ENCODE measurements around the gene ZIK1. TPM values are rescaled to one million over a fixed set of nuclear protein-coding genes. Genes with fewer than 3 reads are reported as not detected.
A peak's percentile ranks its signal among the peaks of the same experiment; 100 is the strongest.

Gene ZIK1
- polyA plus RNA-seq, 1 donor = 8.7 TPM

DNA sequence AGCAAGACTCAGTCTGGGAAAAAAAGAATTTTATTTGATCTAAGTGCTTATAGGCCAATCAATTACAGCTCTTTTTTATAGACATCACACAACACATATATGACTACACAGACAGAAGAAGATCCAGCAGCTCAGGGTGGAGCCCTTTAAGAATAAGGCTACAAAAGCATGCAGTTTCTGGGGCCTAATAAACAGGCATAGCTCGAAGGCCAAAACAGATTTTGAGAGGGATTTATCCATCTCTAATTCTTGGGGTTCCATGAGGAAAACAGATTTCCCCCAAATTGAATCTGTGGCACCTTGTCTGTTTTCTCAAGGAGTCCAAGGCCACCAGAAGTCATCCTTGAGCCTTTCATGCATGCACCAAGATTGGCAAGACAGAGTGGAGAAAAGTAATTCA, 20.4 kb upstream of the ZIK1 start:
- H3K4me1 ChIP-seq (ENCODE audit: control insufficient read depth, insufficient read depth, low read length) = peaks cover 3% of the 10 kb centered on the region
- peaks cover 15% of the 10 kb centered on the region for H3K9me3 ChIP-seq (ENCODE audit: control insufficient read depth, low read depth, low read length)
- H3K4me3 ChIP-seq (ENCODE audit: low read length) = no peak overlapping the region
- DNase-seq = no peak
- H3K27me3 ChIP-seq (ENCODE audit: control insufficient read depth, insufficient read depth, low read length) = no peaks in the 10 kb centered on the region
- no peak overlapping the region for H3K27ac ChIP-seq (ENCODE audit: low read length)
- no peaks in the 10 kb centered on the region for H3K36me3 ChIP-seq (ENCODE audit: control insufficient read depth, insufficient read depth, low read length)
- no CpG with 5 or more reads among the region's 1 CpG for WGBS (ENCODE audit: insufficient coverage, low lambda C conversion rate)

- Histone ChIP-seq H3K27me3 (ENCODE audit: control insufficient read depth, insufficient read depth, low read length) (no peaks in the 10 kb centered on the region), H3K27ac (ENCODE audit: low read length) (no peak overlapping the region), H3K9me3 (ENCODE audit: control insufficient read depth, low read depth, low read length) (peaks cover 24% of the 10 kb centered on the region), H3K4me1 (ENCODE audit: control insufficient read depth, insufficient read depth, low read length) (no peaks in the 10 kb centered on the region), H3K36me3 (ENCODE audit: control insufficient read depth, insufficient read depth, low read length) (peaks cover under 1% of the 10 kb centered on the region), H3K4me3 (ENCODE audit: low read length) (no peak overlapping the region)
- no peak for DNase-seq
- WGBS (ENCODE audit: insufficient coverage, low lambda C conversion rate) = no CpG with 5 or more reads among the region's 7 CpGs
Measured at GRCh38 chr19:57566396-57567265, 17.3 kb upstream of the ZIK1 start.

DNA sequence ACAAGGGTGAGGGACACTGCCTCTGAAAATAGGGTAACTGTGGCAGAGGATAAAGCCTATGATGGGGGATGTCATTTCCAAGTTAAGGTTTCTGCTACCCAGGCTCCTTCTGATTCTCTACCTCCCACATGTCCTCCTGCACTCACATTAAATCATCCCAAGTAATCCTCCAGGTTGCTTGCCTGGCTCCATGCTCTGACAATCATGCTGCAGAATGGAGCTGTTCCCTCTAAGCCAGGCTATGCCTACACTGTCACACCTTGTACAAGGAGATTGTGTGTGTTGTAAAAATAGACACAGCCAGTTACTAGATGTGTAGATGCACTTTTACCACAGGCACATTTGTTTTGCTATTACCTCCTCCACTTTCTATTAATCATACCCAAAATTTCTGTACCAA, 13.2 kb upstream of the ZIK1 start:
- Histone ChIP-seq H3K4me3 (ENCODE audit: low read length) (no peak overlapping the region), H3K27ac (ENCODE audit: low read length) (no peak overlapping the region), H3K27me3 (ENCODE audit: control insufficient read depth, insufficient read depth, low read length) (no peaks in the 10 kb centered on the region), H3K36me3 (ENCODE audit: control insufficient read depth, insufficient read depth, low read length) (peaks cover 41% of the 10 kb centered on the region), H3K9me3 (ENCODE audit: control insufficient read depth, low read depth, low read length) (peaks cover 42% of the 10 kb centered on the region), H3K4me1 (ENCODE audit: control insufficient read depth, insufficient read depth, low read length) (no peaks in the 10 kb centered on the region)
- no peak for DNase-seq

DNA sequence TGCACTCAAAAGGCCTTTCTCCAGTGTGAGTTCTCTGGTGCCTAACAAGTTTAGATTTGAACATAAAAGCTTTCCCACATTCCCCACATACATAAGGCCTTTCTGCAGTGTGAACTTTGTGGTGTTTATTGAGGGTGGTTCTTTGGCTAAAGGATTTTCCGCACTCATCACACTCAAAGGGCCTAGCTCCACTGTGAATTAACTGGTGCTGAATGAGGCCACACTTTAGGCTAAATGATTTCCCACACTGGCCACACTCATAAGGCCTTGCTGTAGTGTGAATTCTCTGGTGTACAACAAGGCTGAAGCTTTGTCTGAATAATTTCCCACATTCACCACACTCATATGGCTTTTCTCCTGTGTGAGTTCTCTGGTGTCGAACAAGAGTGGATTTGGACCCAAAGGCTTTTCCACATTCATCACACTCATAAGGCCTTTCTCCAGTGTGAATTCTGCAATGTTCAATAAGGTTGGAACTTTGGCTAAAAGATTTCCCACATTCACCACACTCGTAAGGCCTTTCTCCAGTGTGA, 11.5 kb upstream of the ZIK1 start:
- H3K36me3 ChIP-seq (ENCODE audit: control insufficient read depth, insufficient read depth, low read length) = peaks cover 54% of the 10 kb centered on the region

DNA sequence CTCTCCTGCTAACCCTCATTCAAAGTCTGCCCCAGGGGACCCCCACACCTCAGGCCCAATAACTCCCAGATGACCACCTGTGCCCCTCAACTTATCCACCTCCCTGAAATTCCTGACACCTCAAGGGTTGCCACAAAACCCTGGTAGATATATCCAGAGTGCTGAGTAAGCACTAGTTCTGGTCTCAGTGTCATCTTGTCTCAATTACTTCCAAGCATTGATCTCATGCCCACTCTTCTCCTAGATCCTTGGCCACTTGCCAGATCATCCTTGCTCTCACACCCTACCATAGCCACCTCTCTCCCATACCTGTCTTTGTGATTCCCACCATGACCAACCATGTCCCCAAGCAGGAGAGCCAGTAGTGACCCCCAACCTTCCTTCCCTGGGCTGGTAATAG, 7.3 kb upstream of the ZIK1 start:
- H3K9me3 ChIP-seq (ENCODE audit: control insufficient read depth, low read depth, low read length) = peaks cover 37% of the 10 kb centered on the region
- peaks cover 6% of the 10 kb centered on the region for H3K4me1 ChIP-seq (ENCODE audit: control insufficient read depth, insufficient read depth, low read length)
- H3K27me3 ChIP-seq (ENCODE audit: control insufficient read depth, insufficient read depth, low read length) = no peaks in the 10 kb centered on the region
- H3K36me3 ChIP-seq (ENCODE audit: control insufficient read depth, insufficient read depth, low read length) = peaks cover 53% of the 10 kb centered on the region
- no peak for DNase-seq
- no peak overlapping the region for H3K4me3 ChIP-seq (ENCODE audit: low read length)
- no peak overlapping the region for H3K27ac ChIP-seq (ENCODE audit: low read length)

More for the DNA sequence above, 11.5 kb upstream of the ZIK1 start:
- peaks cover 45% of the 10 kb centered on the region for H3K9me3 ChIP-seq (ENCODE audit: control insufficient read depth, low read depth, low read length)
- no peaks in the 10 kb centered on the region for H3K4me1 ChIP-seq (ENCODE audit: control insufficient read depth, insufficient read depth, low read length)
- WGBS (ENCODE audit: insufficient coverage, low lambda C conversion rate) = no CpG with 5 or more reads among the region's 3 CpGs
- no peak overlapping the region for H3K4me3 ChIP-seq (ENCODE audit: low read length)
- H3K27ac ChIP-seq (ENCODE audit: low read length) = no peak overlapping the region
- no peak for DNase-seq
- no peaks in the 10 kb centered on the region for H3K27me3 ChIP-seq (ENCODE audit: control insufficient read depth, insufficient read depth, low read length)

GRCh38 chr19:57578487-57579205, 5.3 kb upstream of the ZIK1 start, which contains the start of gene ZNF416:
Gene ZNF416, minus strand, starts transcription at chr19:57578911. Its CDS starts 207 bp downstream, at chr19:57578704.
- peaks cover 34% of the 10 kb centered on the region for H3K36me3 ChIP-seq (ENCODE audit: control insufficient read depth, insufficient read depth, low read length)
- peaks cover 2% of the 10 kb centered on the region for H3K27me3 ChIP-seq (ENCODE audit: control insufficient read depth, insufficient read depth, low read length)
- DNase-seq = peak; percentile 99
- H3K27ac ChIP-seq (ENCODE audit: low read length) = peak within 1 kb of the TSS; percentile 47
- peaks cover 49% of the 10 kb centered on the region for H3K9me3 ChIP-seq (ENCODE audit: control insufficient read depth, low read depth, low read length)
- H3K4me1 ChIP-seq (ENCODE audit: control insufficient read depth, insufficient read depth, low read length) = peaks cover 13% of the 10 kb centered on the region
- H3K4me3 ChIP-seq (ENCODE audit: low read length) = peak within 1 kb of the TSS; percentile 86
- no CpG with 5 or more reads among the region's 62 CpGs for WGBS (ENCODE audit: insufficient coverage, low lambda C conversion rate)

DNA sequence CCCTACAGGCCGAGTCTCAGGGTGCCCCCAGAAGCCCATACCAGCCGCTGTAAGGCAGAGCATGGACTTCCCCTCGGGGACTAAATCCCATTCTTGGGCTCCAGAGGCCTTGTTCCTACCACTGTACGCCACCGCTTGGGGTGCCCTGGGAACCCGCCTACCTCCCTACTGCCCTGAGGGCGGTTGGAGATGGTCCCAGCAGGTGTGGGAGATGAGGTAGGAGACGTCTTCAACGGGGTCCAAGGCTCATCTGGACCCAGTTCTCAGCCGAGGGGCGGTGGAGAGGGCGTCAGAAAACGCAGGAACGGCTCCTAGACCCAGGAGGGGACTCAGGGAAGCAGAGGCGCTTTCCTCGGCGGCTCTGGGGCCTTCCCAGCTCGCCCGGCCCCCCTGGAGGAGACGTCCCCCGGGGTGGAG, 833 bp upstream of the ZIK1 start:
- no peak overlapping the region for H3K27ac ChIP-seq (ENCODE audit: low read length)
- no peak for DNase-seq
- peaks cover 2% of the 10 kb centered on the region for H3K27me3 ChIP-seq (ENCODE audit: control insufficient read depth, insufficient read depth, low read length)
- H3K36me3 ChIP-seq (ENCODE audit: control insufficient read depth, insufficient read depth, low read length) = peaks cover 14% of the 10 kb centered on the region
- peak overlapping the region; percentile 76 for H3K4me3 ChIP-seq (ENCODE audit: low read length)
- peaks cover 31% of the 10 kb centered on the region for H3K9me3 ChIP-seq (ENCODE audit: control insufficient read depth, low read depth, low read length)
- no CpG with 5 or more reads among the region's 21 CpGs for whole genome bisulfite sequencing (ENCODE audit: insufficient coverage, low lambda C conversion rate)
- H3K4me1 ChIP-seq (ENCODE audit: control insufficient read depth, insufficient read depth, low read length) = peaks cover 13% of the 10 kb centered on the region

DNA sequence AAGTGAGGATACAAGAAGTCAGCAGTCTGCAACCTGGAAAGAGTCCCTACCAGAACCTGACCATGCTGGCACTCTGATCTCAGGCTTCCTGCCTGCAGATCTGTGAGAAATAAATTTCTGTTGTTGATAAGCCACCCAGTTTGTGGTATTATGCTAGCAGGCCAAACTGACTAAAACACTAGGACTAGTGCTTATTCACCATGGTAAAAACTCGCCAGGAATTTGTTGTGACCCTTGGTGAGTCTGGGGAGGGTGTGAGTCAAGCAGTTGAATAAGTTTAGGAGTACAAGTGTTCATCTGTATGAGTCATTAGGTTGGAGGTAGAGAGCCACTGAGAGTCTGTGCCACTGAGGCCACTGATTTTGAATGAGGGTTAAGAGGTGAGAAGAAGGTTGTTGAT, 3.6 kb downstream of the ZIK1 start:
- Histone ChIP-seq H3K9me3 (ENCODE audit: control insufficient read depth, low read depth, low read length) (peaks cover 49% of the 10 kb centered on the region), H3K4me1 (ENCODE audit: control insufficient read depth, insufficient read depth, low read length) (peaks cover 7% of the 10 kb centered on the region), H3K27me3 (ENCODE audit: control insufficient read depth, insufficient read depth, low read length) (no peaks in the 10 kb centered on the region), H3K36me3 (ENCODE audit: control insufficient read depth, insufficient read depth, low read length) (peaks cover 51% of the 10 kb centered on the region), H3K4me3 (ENCODE audit: low read length) (no peak overlapping the region), H3K27ac (ENCODE audit: low read length) (no peak overlapping the region)
- no peak for DNase-seq
- WGBS (ENCODE audit: insufficient coverage, low lambda C conversion rate) = no CpG with 5 or more reads among the region's 1 CpG

DNA sequence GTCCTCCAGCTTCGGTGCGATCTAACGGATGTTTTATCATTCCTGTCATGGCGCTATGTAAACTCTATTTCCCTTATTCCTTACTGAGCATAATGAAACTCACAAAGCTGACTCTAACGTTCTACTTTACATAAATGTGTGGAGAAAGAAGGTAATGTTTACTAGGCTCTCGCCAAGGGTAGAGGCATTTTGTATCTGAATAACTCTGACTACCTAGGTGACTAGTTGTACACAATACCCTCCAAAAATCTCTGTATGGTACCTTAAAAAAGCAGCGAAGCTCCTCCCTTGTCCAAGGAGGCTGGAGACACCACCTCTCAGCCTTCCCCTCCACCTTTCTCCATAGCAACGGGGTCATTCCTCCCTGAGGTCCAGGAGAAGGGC, 15.4 kb downstream of the ZIK1 start:
- WGBS (ENCODE audit: insufficient coverage, low lambda C conversion rate) = no CpG with 5 or more reads among the region's 8 CpGs
- no peak for DNase-seq
- peak overlapping the region; percentile 89 for H3K4me3 ChIP-seq (ENCODE audit: low read length)
- peaks cover 3% of the 10 kb centered on the region for H3K36me3 ChIP-seq (ENCODE audit: control insufficient read depth, insufficient read depth, low read length)
- peaks cover 5% of the 10 kb centered on the region for H3K9me3 ChIP-seq (ENCODE audit: control insufficient read depth, low read depth, low read length)
- no peak overlapping the region for H3K27ac ChIP-seq (ENCODE audit: low read length)
- peaks cover 3% of the 10 kb centered on the region for H3K4me1 ChIP-seq (ENCODE audit: control insufficient read depth, insufficient read depth, low read length)
- H3K27me3 ChIP-seq (ENCODE audit: control insufficient read depth, insufficient read depth, low read length) = no peaks in the 10 kb centered on the region

- Histone ChIP-seq H3K27ac (ENCODE audit: low read length) (no peak within 1 kb of the TSS), H3K4me1 (ENCODE audit: control insufficient read depth, insufficient read depth, low read length) (peaks cover 3% of the 10 kb centered on the region), H3K36me3 (ENCODE audit: control insufficient read depth, insufficient read depth, low read length) (peaks cover 8% of the 10 kb centered on the region), H3K4me3 (ENCODE audit: low read length) (peak within 1 kb of the TSS; percentile 89), H3K9me3 (ENCODE audit: control insufficient read depth, low read depth, low read length) (peaks cover 5% of the 10 kb centered on the region), H3K27me3 (ENCODE audit: control insufficient read depth, insufficient read depth, low read length) (no peaks in the 10 kb centered on the region)
- no CpG with 5 or more reads among the region's 53 CpGs for WGBS (ENCODE audit: insufficient coverage, low lambda C conversion rate)
- peak; percentile 91 to 93 for DNase-seq
Measured at GRCh38 chr19:57599761-57600383, 15.9 kb downstream of the ZIK1 start, which contains the start of gene ZNF530. Gene ZNF530, plus strand, starts transcription at chr19:57599885. Its CDS starts 4,461 bp downstream, at chr19:57604346.
